Peyer's patch (tissue), 4 donors: ENCODE measurements around the gene KANSL3. TPM values are rescaled to one million over a fixed set of nuclear protein-coding genes. Genes with fewer than 3 reads are reported as not detected.

ENCODE experiments used
- DNase-seq, 3 donors: peaks; one replicate each; pipeline ENCODE4 v3.0.0-alpha.2; 2017 to 2019
- H3K27ac ChIP-seq, 4 donors: fragments of 200-600 bp; sonication (generic); one replicate each; pipeline ENCODE4 v1.5.1; 2016 to 2019
- H3K27me3 ChIP-seq, 2 donors: fragments of 200-600 bp; sonication (generic); one replicate each; pipeline ENCODE4 v1.5.1; 2019
- H3K36me3 ChIP-seq, 3 donors: fragments of 200-600 bp; sonication (generic); one replicate each; pipeline ENCODE4 v1.5.1; 2016 to 2019
- H3K4me1 ChIP-seq, 4 donors: fragments of 200-600 bp; sonication (generic); one replicate each; pipeline ENCODE4 v1.5.1; 2016 to 2019
- H3K4me3 ChIP-seq, 4 donors: fragments of 200-600 bp; sonication (generic); 1 replicate in 3 of 4; 2 replicates in 1 of 4; pipeline ENCODE4 v1.5.1; 2016 to 2019; ENCODE audit warnings: mild to moderate bottlenecking in 1 of 4
- H3K9me3 ChIP-seq, 4 donors: fragments of 200-600 bp; sonication (generic); one replicate each; pipeline ENCODE4 v1.5.1; 2016 to 2019; ENCODE audit warnings: mild to moderate bottlenecking in 1 of 4
- POLR2A ChIP-seq, 2 donors: fragments of 450-650 bp; IDR thresholded peaks; one replicate each; pipeline ENCODE4 v1.5.1; 2017; ENCODE audit warnings: antibody characterized with exemption in 2 of 2, mild to moderate bottlenecking in 2 of 2, moderate library complexity in 2 of 2
- total RNA-seq, 4 donors: library from RNA; depleted of rRNA; stranded (reverse); fragments of >200 nt; gene quantifications; one replicate each; pipeline ENCODE4 v1.1.0, GENCODE V29; 2016
- TF ChIP-seq, protein P1 (sequence below), 6 experiments: fragments of 450-650 bp in 4 of 6; fragments of 200-600 bp in 2 of 6; sonication (generic) in 1 of 6; IDR thresholded peaks; one replicate each; pipeline ENCODE4 v1.5.1; 2017 to 2019; ENCODE audit warnings: antibody characterized with exemption in 6 of 6, mild to moderate bottlenecking in 3 of 6, moderate library complexity in 1 of 6

Gene KANSL3
- total RNA-seq, 4 donors from 2014 or later, result 31.5 to 69.2 (median 59.6) TPM

DNA sequence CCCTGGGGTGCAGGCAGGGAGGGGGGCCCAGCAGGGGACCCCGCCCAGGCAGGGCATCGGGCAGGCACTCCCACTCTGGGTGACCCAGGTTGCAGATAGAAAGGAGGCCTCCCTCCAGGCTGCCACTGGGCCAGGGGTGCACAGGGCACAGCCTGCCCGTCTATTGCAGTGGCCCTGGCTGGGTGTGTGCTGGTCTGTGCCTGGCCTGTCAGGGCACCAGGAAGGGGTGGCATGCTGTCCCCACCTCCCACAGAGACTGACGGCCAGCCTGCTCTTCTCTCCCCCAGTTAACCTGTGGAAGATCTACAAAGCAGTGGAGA lies 88.7 kb downstream of the KANSL3 start:
- H3K4me3 ChIP-seq, result peak overlapping the region in 2 of 4 donors; percentile 1 to 32
- no peaks in the 10 kb centered on the region for H3K27me3 ChIP-seq
- H3K36me3 ChIP-seq, result peaks cover 0 to 41% (median 0%) of the 10 kb centered on the region in 3 donors
- peaks cover 0 to 8% (median 2%) of the 10 kb centered on the region in 4 donors for H3K4me1 ChIP-seq
- DNase-seq, result peak in 1 of 3 donors; percentile 36
- TF ChIP-seq POLR2A (IDR thresholded peaks at IDR 0.05), result no peak
- TF ChIP-seq, protein P1, sequence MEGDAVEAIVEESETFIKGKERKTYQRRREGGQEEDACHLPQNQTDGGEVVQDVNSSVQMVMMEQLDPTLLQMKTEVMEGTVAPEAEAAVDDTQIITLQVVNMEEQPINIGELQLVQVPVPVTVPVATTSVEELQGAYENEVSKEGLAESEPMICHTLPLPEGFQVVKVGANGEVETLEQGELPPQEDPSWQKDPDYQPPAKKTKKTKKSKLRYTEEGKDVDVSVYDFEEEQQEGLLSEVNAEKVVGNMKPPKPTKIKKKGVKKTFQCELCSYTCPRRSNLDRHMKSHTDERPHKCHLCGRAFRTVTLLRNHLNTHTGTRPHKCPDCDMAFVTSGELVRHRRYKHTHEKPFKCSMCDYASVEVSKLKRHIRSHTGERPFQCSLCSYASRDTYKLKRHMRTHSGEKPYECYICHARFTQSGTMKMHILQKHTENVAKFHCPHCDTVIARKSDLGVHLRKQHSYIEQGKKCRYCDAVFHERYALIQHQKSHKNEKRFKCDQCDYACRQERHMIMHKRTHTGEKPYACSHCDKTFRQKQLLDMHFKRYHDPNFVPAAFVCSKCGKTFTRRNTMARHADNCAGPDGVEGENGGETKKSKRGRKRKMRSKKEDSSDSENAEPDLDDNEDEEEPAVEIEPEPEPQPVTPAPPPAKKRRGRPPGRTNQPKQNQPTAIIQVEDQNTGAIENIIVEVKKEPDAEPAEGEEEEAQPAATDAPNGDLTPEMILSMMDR (IDR thresholded peaks at IDR 0.05), result no peak
- no peaks in the 10 kb centered on the region for H3K9me3 ChIP-seq
- H3K27ac ChIP-seq, result no peak overlapping the region

DNA sequence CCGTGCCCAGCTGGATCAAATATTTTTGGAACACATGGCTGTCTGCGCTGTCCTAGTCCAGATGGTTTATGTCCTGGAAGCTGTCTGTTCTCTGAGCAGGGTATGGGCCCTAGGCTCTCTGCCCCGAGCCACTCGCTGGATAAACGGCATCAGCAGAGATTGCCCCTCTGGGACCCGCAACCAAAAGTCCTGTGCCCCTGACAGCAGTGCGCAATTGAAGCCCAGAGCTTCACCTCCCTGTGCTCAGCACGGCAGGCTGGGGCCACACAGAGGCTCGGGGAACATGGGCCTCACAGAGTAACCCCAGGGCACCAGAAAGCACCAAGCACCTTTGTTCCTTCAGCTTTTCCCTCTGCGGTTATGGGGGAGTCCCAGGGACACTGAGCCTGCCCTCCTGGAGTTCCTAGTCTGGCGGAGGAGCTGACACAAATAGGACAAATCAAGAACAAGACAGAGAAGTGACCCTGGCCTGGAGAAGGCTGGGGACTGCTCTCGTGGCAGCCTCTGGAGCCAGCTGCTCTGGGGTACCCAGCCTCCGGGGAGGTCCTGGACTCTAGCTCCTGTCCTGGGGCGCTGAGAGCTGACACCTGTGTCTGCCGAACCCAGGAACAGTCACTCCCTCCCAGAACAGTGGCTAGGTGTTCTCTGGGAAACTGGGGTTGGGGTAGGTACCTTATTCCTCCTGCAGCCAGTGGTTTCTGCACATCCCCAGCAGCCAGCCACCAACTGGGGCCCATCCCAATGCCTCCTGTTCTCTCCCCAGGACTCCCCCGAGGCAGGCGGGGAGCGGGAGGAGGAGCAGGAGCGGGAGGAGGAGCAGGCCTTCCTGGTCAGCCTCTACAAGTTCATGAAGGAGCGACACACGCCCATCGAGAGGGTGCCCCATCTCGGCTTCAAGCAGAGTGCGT lies 89.3 kb downstream of the KANSL3 start:
- peaks cover 0 to 41% (median 0%) of the 10 kb centered on the region in 3 donors for H3K36me3 ChIP-seq
- H3K27me3 ChIP-seq, result no peaks in the 10 kb centered on the region
- H3K27ac ChIP-seq, result no peak overlapping the region
- no peaks in the 10 kb centered on the region for H3K9me3 ChIP-seq
- H3K4me3 ChIP-seq, result no peak overlapping the region
- H3K4me1 ChIP-seq, result peaks cover 0 to 2% (median 0%) of the 10 kb centered on the region in 4 donors
- peak in 1 of 3 donors; percentile 27 for DNase-seq
- TF ChIP-seq POLR2A (IDR thresholded peaks at IDR 0.05), result no peak
- TF ChIP-seq, protein P1 (IDR thresholded peaks at IDR 0.05), result no peak

DNA sequence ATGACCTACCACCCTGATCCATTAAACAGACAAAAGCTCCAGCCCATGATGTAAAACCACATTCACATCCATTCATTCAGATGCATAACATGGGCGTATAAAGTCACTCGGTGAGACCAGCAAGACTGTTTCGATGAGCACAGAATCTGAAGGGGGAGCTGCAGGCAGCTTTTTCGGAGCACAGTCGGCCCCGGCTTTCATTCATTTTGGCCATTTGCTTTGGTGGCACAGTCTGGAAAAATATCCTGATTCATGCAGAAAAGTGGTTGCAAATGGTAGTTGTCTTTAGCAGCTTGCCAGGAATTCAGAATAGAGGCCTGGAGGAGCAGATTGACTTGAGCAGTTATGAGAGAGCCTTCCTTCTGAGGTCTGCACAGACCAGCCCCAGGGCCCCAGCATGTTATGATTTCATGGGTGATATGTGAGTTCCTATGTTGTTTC lies 90.4 kb downstream of the KANSL3 start:
- TF ChIP-seq POLR2A (IDR thresholded peaks at IDR 0.05), result no peak
- TF ChIP-seq, protein P1 (IDR thresholded peaks at IDR 0.05), result no peak
- peak in 1 of 3 donors; percentile 17 for DNase-seq
- H3K27ac ChIP-seq, result no peak overlapping the region
- no peak overlapping the region for H3K4me3 ChIP-seq
- no peaks in the 10 kb centered on the region for H3K9me3 ChIP-seq
- H3K36me3 ChIP-seq, result peaks cover 0 to 41% (median 0%) of the 10 kb centered on the region in 3 donors
- H3K27me3 ChIP-seq, result no peaks in the 10 kb centered on the region
- no peaks in the 10 kb centered on the region for H3K4me1 ChIP-seq

DNA sequence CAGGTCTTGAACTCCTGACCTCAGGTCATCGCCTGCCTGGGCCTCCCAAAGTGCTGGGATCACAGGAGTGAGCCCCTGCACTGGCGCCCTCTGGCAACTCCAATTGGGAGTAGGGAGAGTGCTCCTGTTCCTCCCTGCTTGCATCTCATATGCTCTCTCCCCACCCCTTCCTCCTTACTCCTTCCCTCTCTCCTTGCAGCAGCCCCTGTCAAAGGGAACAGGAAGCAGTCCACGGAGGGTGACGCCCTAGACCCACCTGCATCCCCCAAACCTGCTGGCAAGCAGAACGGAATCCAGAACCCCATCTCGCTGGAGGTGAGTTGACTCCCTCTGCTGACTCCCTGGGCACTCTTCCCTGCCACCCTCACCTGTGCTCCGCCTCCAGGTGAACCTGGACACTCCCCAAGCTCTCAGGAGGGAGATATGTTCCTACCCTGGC lies 90.9 kb downstream of the KANSL3 start:
- TF ChIP-seq POLR2A (IDR thresholded peaks at IDR 0.05), result no peak
- TF ChIP-seq, protein P1 (IDR thresholded peaks at IDR 0.05), result no peak
- no peaks in the 10 kb centered on the region for H3K4me1 ChIP-seq
- peak in 1 of 3 donors; percentile 37 for DNase-seq
- no peak overlapping the region for H3K27ac ChIP-seq
- H3K4me3 ChIP-seq, result no peak overlapping the region
- no peaks in the 10 kb centered on the region for H3K9me3 ChIP-seq
- peaks cover 0 to 41% (median 0%) of the 10 kb centered on the region in 3 donors for H3K36me3 ChIP-seq
- no peaks in the 10 kb centered on the region for H3K27me3 ChIP-seq

DNA sequence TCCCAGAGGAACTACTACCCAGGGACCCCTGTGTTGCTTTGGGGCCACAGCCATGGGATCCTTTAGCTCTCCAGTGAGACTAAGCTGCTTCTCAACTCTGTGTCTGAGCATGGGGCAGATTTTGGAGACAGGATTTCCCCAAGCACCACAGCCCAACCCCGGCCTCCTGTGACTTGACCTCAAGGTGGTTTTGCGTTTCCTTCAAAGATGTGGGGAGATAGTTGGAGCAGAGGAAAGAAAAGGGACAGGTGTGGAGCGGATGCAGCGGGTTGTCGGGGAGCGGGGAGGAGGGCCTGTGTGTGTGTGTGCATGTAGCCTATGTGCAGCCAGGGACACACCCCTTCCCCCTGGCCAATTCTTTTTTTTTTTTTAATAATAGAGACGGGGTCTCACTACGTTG lies 91.3 kb downstream of the KANSL3 start:
- DNase-seq, result peak in 1 of 3 donors; percentile 36

More for the DNA sequence above, 91.3 kb downstream of the KANSL3 start:
- no peaks in the 10 kb centered on the region for H3K4me1 ChIP-seq
- H3K27me3 ChIP-seq, result no peaks in the 10 kb centered on the region
- no peak overlapping the region for H3K4me3 ChIP-seq
- peaks cover 0 to 37% (median 0%) of the 10 kb centered on the region in 3 donors for H3K36me3 ChIP-seq
- no peak overlapping the region for H3K27ac ChIP-seq
- TF ChIP-seq, protein P1 (IDR thresholded peaks at IDR 0.05), result no peak
- TF ChIP-seq POLR2A (IDR thresholded peaks at IDR 0.05), result no peak
- no peaks in the 10 kb centered on the region for H3K9me3 ChIP-seq
